Measurements from ENCODE around the gene EVC.

GRCh38 chr4:5757954-5758353 is 47.0 kb downstream of the EVC start:
- TF ChIP-seq CREB1 (IDR thresholded peaks at IDR 0.05; ENCODE audit: low read depth) (no peak), FOXM1 (IDR thresholded peaks at IDR 0.05; ENCODE audit: borderline replicate concordance, low read depth) (no peak), REST (IDR thresholded peaks at IDR 0.05; ENCODE audit: low read depth) (no peak), TCF12 (IDR thresholded peaks at IDR 0.05; ENCODE audit: low read depth) (no peak), USF1 (IDR thresholded peaks at IDR 0.05) (no peak), YY1 (IDR thresholded peaks at IDR 0.05; ENCODE audit: low read depth) (no peak), EP300 (IDR thresholded peaks at IDR 0.05; ENCODE audit: borderline replicate concordance) (no peak)
